GM19328 (cell line): ENCODE results near the gene PLA2G4B.

Experiments used
- ATAC-seq: cut with Tn5 transposase; IDR thresholded peaks from one replicate; pipeline ENCODE4 v1.9.1; 2021; ENCODE audit warnings: mild to moderate bottlenecking, moderate library complexity; ENCODE audit not compliant: unreplicated experiment

Gene PLA2G4B

GRCh38 chr15:41848631-41849030 is 10.0 kb downstream of the PLA2G4B start:
- ATAC-seq: no peak

- no peak for ATAC-seq
Measured at GRCh38 chr15:41849204-41849603, 10.6 kb downstream of the PLA2G4B start.

GRCh38 chr15:41849861-41850260 is 11.2 kb downstream of the PLA2G4B start:
- no peak for ATAC-seq

GRCh38 chr15:41850482-41851166 is 12.0 kb downstream of the PLA2G4B start:
- ATAC-seq: no peak

- ATAC-seq: no peak
Measured at GRCh38 chr15:41851167-41851523, 12.5 kb downstream of the PLA2G4B start.

GRCh38 chr15:41851755-41852370 is 13.2 kb downstream of the PLA2G4B start:
- no peak for ATAC-seq

GRCh38 chr15:41852736-41853590 is 14.3 kb downstream of the PLA2G4B start:
- no peak for ATAC-seq

- ATAC-seq: no peak
Measured at GRCh38 chr15:41853831-41854230, 15.2 kb downstream of the PLA2G4B start.

GRCh38 chr15:41854443-41854842 is 15.8 kb downstream of the PLA2G4B start:
- ATAC-seq: no peak

GRCh38 chr15:41855261-41855961 is 16.8 kb downstream of the PLA2G4B start:
- ATAC-seq: no peak

- ATAC-seq: no peak
Measured at GRCh38 chr15:41856262-41856661, 17.6 kb downstream of the PLA2G4B start.

GRCh38 chr15:41856716-41857115 is 18.1 kb downstream of the PLA2G4B start:
- ATAC-seq: no peak

GRCh38 chr15:41857316-41857715 is 18.7 kb downstream of the PLA2G4B start:
- ATAC-seq: no peak

GRCh38 chr15:41858756-41859155 is 20.1 kb downstream of the PLA2G4B start:
- ATAC-seq: no peak

GRCh38 chr15:41860049-41860828 is 21.6 kb downstream of the PLA2G4B start:
- ATAC-seq: no peak

GRCh38 chr15:41861736-41862356 is 23.2 kb downstream of the PLA2G4B start:
- ATAC-seq: no peak

GRCh38 chr15:41862515-41863116 is 24.0 kb downstream of the PLA2G4B start:
- no peak for ATAC-seq

GRCh38 chr15:41865490-41866055 is 26.9 kb downstream of the PLA2G4B start:
- ATAC-seq: no peak

GRCh38 chr15:41866263-41866703 is 27.6 kb downstream of the PLA2G4B start:
- ATAC-seq: no peak
